SU-DHL-6 (cell line): ENCODE data around the gene TCF7L1.

Experiments used
- H2AFZ ChIP-seq: fragments of 200-600 bp; sonication (generic); 2 replicates; pipeline ENCODE4 v1.6.1; 2014; ENCODE audit warnings: low read depth, mild to moderate bottlenecking, moderate library complexity, mixed read lengths, antibody characterized with exemption, low read length; ENCODE audit not compliant: severe bottlenecking
- H3F3A ChIP-seq: fragments of 200-600 bp; shearing (Covaris generic); 2 replicates; pipeline ENCODE4 v1.6.0; 2016; ENCODE audit warnings: antibody characterized with exemption, mild to moderate bottlenecking; ENCODE audit not compliant: insufficient read depth
- H3K27ac ChIP-seq: fragments of 200-600 bp; sonication (generic); 2 replicates; pipeline ENCODE4 v1.5.1; 2016; ENCODE audit warnings: low read depth, mild to moderate bottlenecking, low read length, moderate library complexity, mixed read lengths
- H3K27me3 ChIP-seq: fragments of 200-600 bp; sonication (generic), shearing (Covaris generic); 2 replicates; pipeline ENCODE4 v1.6.0; 2014; ENCODE audit warnings: mild to moderate bottlenecking, low read length
- H3K36me3 ChIP-seq: fragments of 200-600 bp; sonication (generic); 2 replicates; pipeline ENCODE4 v1.6.1; 2014; ENCODE audit warnings: mild to moderate bottlenecking, low read length, mixed read lengths
- H3K4me2 ChIP-seq: fragments of 300-600, 200-600 bp; shearing (Covaris generic), sonication (generic); 2 replicates; pipeline ENCODE4 v1.6.0; 2014; ENCODE audit warnings: low read length, low read depth, mild to moderate bottlenecking; ENCODE audit not compliant: poor library complexity, severe bottlenecking
- H3K4me3 ChIP-seq: fragments of 200-600 bp; sonication (generic); 2 replicates; pipeline ENCODE4 v1.5.1; 2014; ENCODE audit warnings: antibody characterized with exemption, low read length, mild to moderate bottlenecking, mixed read lengths; ENCODE audit not compliant: insufficient read depth, poor library complexity, severe bottlenecking
- H3K79me2 ChIP-seq: fragments of 200-600 bp; sonication (generic); 2 replicates; pipeline ENCODE4 v1.6.1; 2014; ENCODE audit warnings: mild to moderate bottlenecking, low read length, moderate library complexity; ENCODE audit not compliant: insufficient read depth
- H3K9ac ChIP-seq: fragments of 200-600 bp; sonication (generic); 2 replicates; pipeline ENCODE4 v1.7.0; 2014; ENCODE audit warnings: mild to moderate bottlenecking, low read length
- H3K9me2 ChIP-seq: fragments of 200-600 bp; sonication (generic); replicated peaks from 2 replicates; pipeline ENCODE4 v1.6.1; 2014; ENCODE audit warnings: low read length; ENCODE audit not compliant: insufficient read depth
- H3K9me3 ChIP-seq: fragments of 200-600 bp; sonication (generic); 2 replicates; pipeline ENCODE4 v1.6.1; 2014; ENCODE audit warnings: low read length, mixed read lengths; ENCODE audit not compliant: insufficient read depth
- H4K20me1 ChIP-seq: fragments of 200-600 bp; sonication (generic); 2 replicates; pipeline ENCODE4 v1.6.1; 2014; ENCODE audit warnings: low read depth, mild to moderate bottlenecking, antibody characterized with exemption, low read length, moderate library complexity, mixed read lengths
- EZH2phosphoT487 ChIP-seq: fragments of 200-600 bp; sonication (generic), shearing (Covaris generic); conservative IDR thresholded peaks from 2 replicates; pipeline ENCODE4 v1.6.1; 2018; ENCODE audit warnings: mild to moderate bottlenecking, antibody characterized with exemption, low read length, moderate library complexity, mixed read lengths
- TF ChIP-seq, protein P1 (sequence below): fragments of 200-600 bp; sonication (generic); IDR thresholded peaks from one replicate; pipeline ENCODE4 v1.5.1; 2017; ENCODE audit warnings: antibody characterized with exemption, mild to moderate bottlenecking, low read length, moderate library complexity; ENCODE audit not compliant: insufficient read depth, poor library complexity, severe bottlenecking

TCF7L1 gene

DNA sequence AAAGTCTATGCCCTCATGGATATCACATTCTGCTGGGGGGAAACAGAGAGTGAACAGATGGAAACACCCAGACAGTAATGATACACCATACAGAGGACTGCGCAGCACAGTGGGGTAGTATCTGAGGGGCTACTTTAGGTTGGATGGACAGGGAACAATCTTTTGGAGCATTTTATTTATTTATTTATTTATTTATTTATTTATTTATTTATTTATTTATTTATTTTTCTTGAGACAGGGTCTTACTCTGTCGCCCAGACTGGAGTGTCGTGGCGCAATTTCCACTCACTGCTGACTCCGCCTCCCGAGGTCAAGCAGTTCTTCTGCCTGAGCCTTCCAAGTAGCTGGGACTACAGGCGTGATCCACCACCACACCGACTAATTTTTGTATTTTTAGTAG is 105.4 kb downstream of the TCF7L1 start:
- Histone ChIP-seq H3K4me2 (no peak overlapping the region), H3K27ac (no peak overlapping the region), H3K36me3 (no peaks in the 10 kb centered on the region), H3K27me3 (0 out of 2 replicates have a peak, but pooled peaks cover 3% of the 10 kb centered on the region), H3F3A (no peaks in the 10 kb centered on the region), H3K9ac (no peak overlapping the region), H3K79me2 (no peaks in the 10 kb centered on the region), H4K20me1 (no peaks in the 10 kb centered on the region), H2AFZ (no peak overlapping the region), H3K4me3 (no peak overlapping the region), H3K9me3 (no peaks in the 10 kb centered on the region), H3K9me2 (no peaks in the 10 kb centered on the region)
- TF ChIP-seq EZH2phosphoT487: no peak
- TF ChIP-seq, protein P1, sequence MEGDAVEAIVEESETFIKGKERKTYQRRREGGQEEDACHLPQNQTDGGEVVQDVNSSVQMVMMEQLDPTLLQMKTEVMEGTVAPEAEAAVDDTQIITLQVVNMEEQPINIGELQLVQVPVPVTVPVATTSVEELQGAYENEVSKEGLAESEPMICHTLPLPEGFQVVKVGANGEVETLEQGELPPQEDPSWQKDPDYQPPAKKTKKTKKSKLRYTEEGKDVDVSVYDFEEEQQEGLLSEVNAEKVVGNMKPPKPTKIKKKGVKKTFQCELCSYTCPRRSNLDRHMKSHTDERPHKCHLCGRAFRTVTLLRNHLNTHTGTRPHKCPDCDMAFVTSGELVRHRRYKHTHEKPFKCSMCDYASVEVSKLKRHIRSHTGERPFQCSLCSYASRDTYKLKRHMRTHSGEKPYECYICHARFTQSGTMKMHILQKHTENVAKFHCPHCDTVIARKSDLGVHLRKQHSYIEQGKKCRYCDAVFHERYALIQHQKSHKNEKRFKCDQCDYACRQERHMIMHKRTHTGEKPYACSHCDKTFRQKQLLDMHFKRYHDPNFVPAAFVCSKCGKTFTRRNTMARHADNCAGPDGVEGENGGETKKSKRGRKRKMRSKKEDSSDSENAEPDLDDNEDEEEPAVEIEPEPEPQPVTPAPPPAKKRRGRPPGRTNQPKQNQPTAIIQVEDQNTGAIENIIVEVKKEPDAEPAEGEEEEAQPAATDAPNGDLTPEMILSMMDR: no peak

DNA sequence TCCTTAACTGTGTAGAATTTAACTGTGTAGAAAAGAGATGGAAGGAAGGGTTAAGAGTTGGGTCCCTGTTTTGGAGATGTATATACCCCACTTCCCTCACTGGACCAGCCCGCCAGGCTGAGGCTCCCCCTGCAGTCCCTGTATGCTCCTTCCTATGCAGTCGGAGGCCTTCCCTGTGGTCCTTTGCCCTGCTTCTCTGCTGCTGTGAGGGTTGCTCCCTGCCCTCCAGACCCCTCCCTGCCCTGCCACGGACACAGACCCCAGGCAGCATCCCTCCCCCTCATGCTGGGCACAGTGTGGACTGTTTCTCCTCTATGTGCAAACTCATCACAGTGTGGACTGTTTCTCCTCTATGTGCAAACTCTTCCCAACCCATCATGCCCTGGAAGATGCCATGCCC is 105.9 kb downstream of the TCF7L1 start:
- no peak overlapping the region for H2AFZ ChIP-seq
- no peaks in the 10 kb centered on the region for H3K79me2 ChIP-seq
- no peak for TF ChIP-seq EZH2phosphoT487
- TF ChIP-seq, protein P1: no peak
- H3K9ac ChIP-seq: no peak overlapping the region
- no peaks in the 10 kb centered on the region for H4K20me1 ChIP-seq
- H3K9me2 ChIP-seq: no peaks in the 10 kb centered on the region
- no peak overlapping the region for H3K27ac ChIP-seq
- no peaks in the 10 kb centered on the region for H3K9me3 ChIP-seq
- H3K4me3 ChIP-seq: no peak overlapping the region
- H3F3A ChIP-seq: no peaks in the 10 kb centered on the region
- 0 out of 2 replicates have a peak, but pooled peaks cover 3% of the 10 kb centered on the region for H3K27me3 ChIP-seq
- H3K36me3 ChIP-seq: no peaks in the 10 kb centered on the region
- no peak overlapping the region for H3K4me2 ChIP-seq

DNA sequence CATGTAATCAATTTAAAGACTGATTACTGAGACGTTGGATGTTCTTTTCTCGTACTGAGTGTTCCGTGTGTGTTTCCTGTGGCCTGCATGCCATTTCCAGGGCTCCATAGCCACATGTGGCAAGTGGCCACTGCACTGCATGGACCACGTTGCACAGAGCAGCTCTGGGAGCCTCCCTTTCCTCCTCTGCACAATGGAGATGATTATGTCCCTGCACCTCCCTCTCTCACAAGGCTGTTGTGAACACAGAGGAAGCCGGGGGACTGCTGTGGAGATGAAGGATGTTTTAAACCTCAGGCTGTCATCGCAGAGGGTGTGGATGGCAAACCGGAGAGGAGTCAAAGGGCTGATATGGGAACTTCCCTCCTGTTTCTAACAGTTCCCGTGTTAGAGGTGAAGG is 106.9 kb downstream of the TCF7L1 start:
- Histone ChIP-seq H2AFZ (no peak overlapping the region), H3K9me3 (no peaks in the 10 kb centered on the region), H3K9me2 (no peaks in the 10 kb centered on the region), H3K4me3 (no peak overlapping the region), H3K79me2 (no peaks in the 10 kb centered on the region), H3K27me3 (no peaks in the 10 kb centered on the region), H3K27ac (no peak overlapping the region), H3K9ac (no peak overlapping the region), H3K36me3 (no peaks in the 10 kb centered on the region), H4K20me1 (no peaks in the 10 kb centered on the region), H3F3A (no peaks in the 10 kb centered on the region), H3K4me2 (no peak overlapping the region)
- TF ChIP-seq, protein P1: no peak
- no peak for TF ChIP-seq EZH2phosphoT487
